ENCODE measurements around the gene INPP5D. TPM values are rescaled to one million over a fixed set of nuclear protein-coding genes. Genes with fewer than 3 reads are reported as not detected.
"Not testable (repeated sequence)": the region's sequence is repeated elsewhere in the genome, so short reads cannot be mapped to it uniquely, and the experiment has no call there.

Gene INPP5D
- total and polyA plus RNA-seq, 12 donors = 3.4 to 29.4 (median 14.3) TPM

DNA sequence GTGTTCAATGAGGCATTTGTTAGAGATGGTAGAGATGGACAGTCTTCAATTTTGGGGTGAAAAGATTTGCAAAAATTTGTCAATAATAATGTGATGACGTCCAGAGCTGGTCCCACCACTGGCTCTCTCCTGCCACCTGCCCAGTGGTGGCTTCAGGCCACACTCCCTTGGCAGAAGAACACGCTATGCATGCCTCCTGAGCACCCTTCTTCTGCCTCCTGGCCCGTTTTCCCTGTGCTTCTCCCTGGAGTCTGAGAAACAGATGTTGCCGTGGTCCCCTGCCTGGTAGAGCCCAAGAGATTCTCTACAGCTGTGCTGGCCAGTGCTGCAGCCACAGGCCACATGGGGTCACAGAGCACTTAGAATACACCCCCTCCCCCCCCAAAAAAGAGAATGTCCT is 33.6 kb downstream of the INPP5D start:
- no peak overlapping the region for H3K27ac ChIP-seq
- 67 to 78% (median 77%) methylated on average over 4 of the region's 4 CpGs for WGBS, 4 donors
- H3K27me3 ChIP-seq = no peaks in the 10 kb centered on the region
- H3K36me3 ChIP-seq (replicated peaks in 1 of 2) = no peaks in the 10 kb centered on the region
- intact Hi-C loops (cut with DNase I) = no loop called here
- peak in 1 of 7 donors; percentile 5 for DNase-seq
- TF ChIP-seq CTCF (IDR thresholded peaks at IDR 0.05) (no peak), POLR2A (IDR thresholded peaks at IDR 0.05) (no peak)
- no peaks in the 10 kb centered on the region for H3K9me3 ChIP-seq (replicated peaks in 1 of 3)
- H3K4me3 ChIP-seq = no peak overlapping the region
- H3K4me1 ChIP-seq (replicated peaks in 1 of 2) = no peaks in the 10 kb centered on the region

DNA sequence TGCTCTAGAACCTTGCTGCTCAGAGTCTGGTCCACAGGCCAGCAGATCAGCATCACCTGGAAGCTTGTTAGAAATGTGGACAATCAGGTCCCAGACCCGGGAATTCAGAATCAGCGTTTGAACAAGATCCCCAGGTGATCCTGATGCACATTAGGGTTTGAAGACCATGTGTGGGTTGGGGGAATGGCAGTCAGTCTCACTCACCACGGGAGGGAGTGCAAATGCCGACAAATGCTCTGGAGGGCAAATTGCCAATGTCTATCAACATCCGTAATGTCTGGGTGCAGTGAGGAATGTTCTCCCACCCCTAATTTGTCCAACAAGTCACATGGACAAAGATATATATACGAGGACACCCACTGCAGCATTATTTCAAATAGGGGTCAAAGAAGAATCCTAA is 34.5 kb downstream of the INPP5D start:
- H3K4me1 ChIP-seq (replicated peaks in 1 of 2) = no peaks in the 10 kb centered on the region
- DNase-seq = no peak
- no peak overlapping the region for H3K27ac ChIP-seq
- H3K9me3 ChIP-seq (replicated peaks in 1 of 3) = no peaks in the 10 kb centered on the region
- H3K27me3 ChIP-seq = no peaks in the 10 kb centered on the region
- H3K36me3 ChIP-seq (replicated peaks in 1 of 2) = no peaks in the 10 kb centered on the region
- no peak for TF ChIP-seq POLR2A (IDR thresholded peaks at IDR 0.05)
- TF ChIP-seq CTCF (IDR thresholded peaks at IDR 0.05) = no peak
- intact Hi-C loops (cut with DNase I) = no loop called here
- 36 to 69% (median 46%) methylated on average over 5 to 6 of the region's 6 CpGs for WGBS, 4 donors
- H3K4me3 ChIP-seq = no peak overlapping the region

GRCh38 chr2:233096006-233096405 is 35.9 kb downstream of the INPP5D start:
- no peak for TF ChIP-seq CTCF (IDR thresholded peaks at IDR 0.05)
- no peak for TF ChIP-seq POLR2A (IDR thresholded peaks at IDR 0.05)
- DNase-seq = no peak
- WGBS, 4 donors = 76 to 78% (median 77%) methylated on average over 6 of the region's 6 CpGs
- H3K27me3 ChIP-seq = no peaks in the 10 kb centered on the region
- H3K27ac ChIP-seq = no peak overlapping the region
- H3K36me3 ChIP-seq (replicated peaks in 1 of 2) = no peaks in the 10 kb centered on the region
- H3K9me3 ChIP-seq (replicated peaks in 1 of 3) = no peaks in the 10 kb centered on the region
- H3K4me1 ChIP-seq (replicated peaks in 1 of 2) = no peaks in the 10 kb centered on the region
- intact Hi-C loops (cut with DNase I) = no loop called here
- H3K4me3 ChIP-seq = no peak overlapping the region

DNA sequence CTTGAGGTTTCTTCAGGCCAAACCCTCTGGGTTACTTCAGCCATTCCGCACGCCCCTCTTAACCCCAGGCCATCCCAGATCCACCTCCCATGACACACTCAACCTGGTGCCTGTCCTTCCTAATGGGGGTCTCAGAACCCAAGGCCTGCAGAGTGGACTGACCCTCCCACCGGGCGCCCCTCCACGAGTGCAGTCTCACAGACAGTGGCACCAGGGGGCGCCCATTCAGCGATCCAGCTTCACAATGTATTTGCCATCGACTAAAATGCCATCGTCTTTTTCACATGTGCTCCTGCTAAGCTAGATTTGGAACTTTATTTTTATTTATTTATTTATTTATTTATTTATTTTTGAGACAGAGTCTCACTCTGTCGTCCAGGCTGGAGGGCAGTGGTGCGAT is 38.5 kb downstream of the INPP5D start:
- no peak overlapping the region for H3K4me3 ChIP-seq
- WGBS, 4 donors = 62 to 73% (median 69%) methylated on average over 11 of the region's 11 CpGs
- H3K4me1 ChIP-seq (replicated peaks in 1 of 2) = no peaks in the 10 kb centered on the region
- peak in 1 of 7 donors; percentile 18 for DNase-seq
- no peak overlapping the region for H3K27ac ChIP-seq
- no peaks in the 10 kb centered on the region for H3K36me3 ChIP-seq (replicated peaks in 1 of 2)
- TF ChIP-seq CTCF (IDR thresholded peaks at IDR 0.05) = peak in 4 of 6 experiments; percentile 9 to 31 (median 17)
- no peak for TF ChIP-seq POLR2A (IDR thresholded peaks at IDR 0.05)
- intact Hi-C loops (cut with DNase I) = no loop called here
- H3K27me3 ChIP-seq = no peaks in the 10 kb centered on the region
- H3K9me3 ChIP-seq (replicated peaks in 1 of 3) = no peaks in the 10 kb centered on the region

- H3K4me3 ChIP-seq; H3K36me3 ChIP-seq (replicated peaks in 1 of 2); H3K9me3 ChIP-seq (replicated peaks in 1 of 3); intact Hi-C loops (cut with DNase I); H3K4me1 ChIP-seq (replicated peaks in 1 of 2); H3K27me3 ChIP-seq; DNase-seq; H3K27ac ChIP-seq: not testable (repeated sequence)
- WGBS, 4 donors = 93 to 97% (median 95%) methylated on average over 7 of the region's 7 CpGs
These were observed 39.7 kb downstream of the INPP5D start for GRCh38 chr2:233099820-233100191.
